T1000 (cell line): ENCODE measurements around the gene NEDD4L.
"Not testable (repeated sequence)": the region's sequence is repeated elsewhere in the genome, so short reads cannot be mapped to it uniquely, and the experiment has no call there.

Experiments used
- DNase-seq: peaks from one replicate; lab custom pipeline; 2025; ENCODE audit warnings: mixed read lengths; lab: John Stamatoyannopoulos, UW

NEDD4L gene

DNA sequence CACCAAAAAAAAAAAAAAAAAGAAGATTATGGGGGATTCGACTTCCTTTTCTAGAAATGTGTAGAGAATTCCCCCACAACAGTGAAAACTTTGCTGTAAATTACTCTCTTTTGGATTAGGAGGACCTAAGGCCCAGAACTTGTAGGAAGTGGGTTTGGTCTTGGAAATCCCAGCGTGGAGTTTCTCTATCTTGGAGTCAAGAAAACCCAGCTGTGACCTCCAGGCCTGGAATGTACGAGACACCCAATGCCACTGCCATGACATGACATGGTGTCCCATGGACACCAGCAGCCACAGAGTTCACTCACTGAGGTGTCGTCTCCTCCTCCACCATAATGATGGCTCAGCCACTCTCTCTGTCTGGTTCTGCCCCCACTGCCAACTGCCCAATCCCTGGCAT lies 382.6 kb downstream of the NEDD4L start:
- no peak for DNase-seq

- DNase-seq = no peak
Observed at GRCh38 chr18:58427321-58427720, 383.3 kb downstream of the NEDD4L start.

DNA sequence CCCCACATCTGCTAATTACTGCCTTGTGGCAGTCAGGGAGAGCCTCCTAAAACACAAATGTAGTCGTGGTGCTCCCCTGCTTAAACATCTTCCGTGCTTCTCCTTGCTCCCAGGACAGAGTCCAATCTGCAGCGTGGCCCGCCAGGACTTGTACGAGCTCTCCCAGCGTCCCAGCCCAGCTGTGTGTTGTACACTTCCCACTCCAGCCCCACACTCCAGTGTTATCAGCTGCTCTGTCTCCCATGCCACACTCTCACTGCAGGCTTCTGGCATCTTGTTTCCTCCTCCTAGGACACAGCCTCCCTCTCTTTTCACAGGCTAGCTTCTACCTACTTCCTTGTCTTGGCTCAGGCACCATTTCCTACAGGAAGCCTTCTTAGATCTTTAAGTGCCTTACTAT lies 385.4 kb downstream of the NEDD4L start:
- no peak for DNase-seq

- DNase-seq = no peak
Observed at GRCh38 chr18:58431215-58431614, 387.2 kb downstream of the NEDD4L start.

DNA sequence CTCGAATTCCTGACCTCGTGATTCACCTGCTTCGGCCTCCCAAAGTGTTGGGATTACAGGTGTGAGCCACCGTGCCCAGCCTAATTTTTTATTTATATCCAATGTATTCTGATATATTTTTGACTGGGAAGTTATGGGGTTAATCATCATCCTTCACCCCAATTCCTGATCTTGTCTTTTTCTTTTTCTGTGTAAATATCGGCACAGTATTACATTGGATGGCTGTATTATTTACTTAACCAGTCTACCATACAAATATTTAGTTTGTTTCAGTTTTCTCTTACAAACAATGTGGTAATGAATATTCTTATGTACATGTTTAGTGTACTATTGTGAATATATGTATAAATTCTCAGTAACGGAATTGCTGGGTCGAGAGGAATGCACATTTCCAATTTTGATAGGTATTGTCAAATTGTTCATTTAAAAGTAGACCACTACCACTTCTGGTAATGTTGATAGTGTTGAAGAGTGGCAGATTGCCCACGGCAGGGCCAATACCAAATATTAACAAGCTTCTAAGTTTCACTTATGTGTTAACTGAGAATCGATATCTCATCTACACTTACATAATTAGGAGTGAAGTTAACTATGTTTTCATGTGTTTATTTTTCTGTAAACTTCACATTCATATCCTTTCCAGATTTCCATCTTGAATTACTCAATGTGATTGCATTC lies 388.2 kb downstream of the NEDD4L start:
- no peak for DNase-seq

GRCh38 chr18:58435221-58436005 lies 391.4 kb downstream of the NEDD4L start:
- not testable (repeated sequence) for DNase-seq

DNA sequence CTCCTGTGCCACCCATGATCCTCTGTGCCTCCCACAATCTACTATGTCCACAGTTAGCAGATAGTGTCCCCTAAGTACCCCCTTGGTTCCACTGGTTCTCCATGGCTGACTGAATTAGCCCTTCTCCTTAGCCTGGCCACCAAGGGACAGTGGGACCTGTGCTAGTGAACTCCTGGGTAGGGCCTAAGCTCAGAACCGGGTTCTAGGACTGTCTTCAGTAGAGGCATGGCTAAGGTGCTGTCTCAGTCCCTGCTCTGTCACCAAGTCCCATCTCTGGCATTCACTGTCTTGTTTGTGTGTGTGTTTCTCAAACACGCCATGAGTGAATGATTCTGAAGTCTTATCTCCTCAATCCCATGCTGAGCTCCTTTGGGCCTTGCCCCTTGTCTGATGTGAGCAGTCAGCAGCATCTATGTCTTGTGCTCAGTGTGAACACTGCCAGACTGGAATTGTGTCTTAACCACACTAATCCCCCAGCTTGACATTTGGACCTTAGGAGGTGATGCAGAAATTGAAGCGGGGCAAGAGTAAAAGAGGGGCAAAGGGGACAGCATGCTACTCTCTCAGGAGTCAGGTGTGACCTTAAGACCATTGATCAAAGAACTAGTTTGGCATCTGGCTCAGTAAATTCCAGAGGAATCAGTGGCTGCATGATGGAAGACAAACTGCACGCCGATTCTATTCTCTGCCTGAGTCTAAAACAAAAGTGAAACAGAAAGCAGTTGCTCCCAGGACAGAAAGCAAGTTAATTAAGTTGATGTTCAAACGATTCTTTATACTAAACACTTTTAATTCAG lies 394.3 kb downstream of the NEDD4L start:
- no peak for DNase-seq

DNA sequence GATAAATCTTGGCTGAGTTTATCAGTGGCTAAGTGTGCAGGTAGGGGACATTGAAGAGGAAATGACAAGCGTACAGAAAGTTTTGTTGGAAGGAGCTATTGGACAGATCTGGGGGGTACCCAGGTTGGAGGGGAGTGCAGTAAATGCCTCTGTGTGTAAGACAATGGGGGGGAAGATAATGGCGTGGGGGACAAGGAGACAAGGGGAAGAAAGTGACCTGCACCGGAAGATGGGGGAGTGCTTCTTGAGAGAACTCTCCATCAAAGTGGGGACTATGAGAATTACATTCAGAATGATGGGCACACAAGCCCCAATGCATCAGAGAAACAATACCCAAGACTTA lies 394.9 kb downstream of the NEDD4L start:
- DNase-seq = no peak

DNA sequence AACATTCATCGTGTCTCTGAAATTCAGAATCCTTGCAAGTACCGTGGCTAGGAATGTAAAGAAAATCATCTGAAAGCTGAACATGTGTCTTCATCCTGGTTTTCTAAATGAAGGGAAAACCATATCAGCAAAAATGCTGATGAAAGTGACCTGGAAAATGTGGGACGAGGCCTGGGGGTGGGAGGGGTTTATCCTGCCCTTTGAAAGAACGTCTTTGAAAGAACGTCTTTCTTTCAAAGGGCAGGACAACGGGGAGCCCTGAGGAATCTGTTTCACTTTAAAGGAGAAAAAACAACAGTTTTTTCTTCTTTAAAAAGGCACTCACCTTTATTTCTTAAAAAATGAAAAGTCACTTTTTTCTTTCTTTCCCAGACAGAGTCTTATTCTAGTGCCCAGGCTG lies 399.6 kb downstream of the NEDD4L start:
- no peak for DNase-seq

GRCh38 chr18:58446391-58447060 lies 402.5 kb downstream of the NEDD4L start:
- no peak for DNase-seq

DNA sequence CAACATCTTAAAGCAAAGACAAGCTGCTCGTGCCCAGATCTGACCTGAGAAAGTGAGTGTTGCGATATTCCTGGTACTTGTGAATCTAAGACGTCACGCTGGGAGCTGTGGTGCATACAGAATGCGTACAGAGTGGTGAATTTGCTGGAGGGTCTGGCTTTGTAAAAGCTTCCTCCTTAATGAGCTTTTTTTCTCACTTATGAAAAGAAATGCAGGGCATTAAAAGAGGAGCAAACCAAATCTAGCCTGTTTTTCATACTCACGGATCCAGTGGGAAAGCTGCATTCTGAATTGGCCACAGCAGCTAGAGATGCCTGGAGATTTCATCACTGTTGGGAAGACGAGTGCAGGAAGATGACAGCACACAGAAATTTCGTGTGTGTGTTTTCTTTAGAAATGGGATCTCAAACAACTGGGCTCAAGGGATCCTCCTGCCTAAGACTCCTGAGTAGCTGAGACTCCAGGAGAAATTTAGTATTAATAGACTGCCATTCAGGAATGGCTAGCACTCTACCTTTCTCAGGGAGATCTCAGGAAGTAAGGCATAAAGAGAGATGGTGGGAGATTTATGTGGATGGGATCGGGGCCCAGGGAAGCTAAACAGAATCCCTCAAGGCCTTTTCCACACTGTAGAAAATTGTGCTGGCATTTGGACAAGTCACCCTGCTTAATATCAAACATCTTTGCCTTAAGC lies 403.5 kb downstream of the NEDD4L start:
- DNase-seq = no peak

GRCh38 chr18:58449464-58449863 lies 405.4 kb downstream of the NEDD4L start:
- DNase-seq = no peak
